Activated B cell treated with CpG ODN at 0.5 μM for 24 hours (primary cell): ENCODE results near the gene ADIRF. TPM values are rescaled to one million over a fixed set of nuclear protein-coding genes. Genes with fewer than 3 reads are reported as not detected.
"Not testable (repeated sequence)": the region's sequence is repeated elsewhere in the genome, so short reads cannot be mapped to it uniquely, and the experiment has no call there.

Experiments used
- ATAC-seq: fragments of 200-7000 bp; cut with Tn5 transposase; one replicate; pipeline ENCODE4 v1.10.0; 2021; ENCODE audit warnings: low read depth, mild to moderate bottlenecking, moderate library complexity
- CTCF ChIA-PET: fragments of 350-600 bp; sonication (Branson Sonifier 250); formaldehyde crosslinking; loops from one replicate; lab custom pipeline; 2021; ENCODE audit warnings: antibody characterized with exemption; lab: Charles Lee
- POLR2A ChIA-PET: fragments of 350-600 bp; sonication (Branson Sonifier 250); formaldehyde crosslinking; loops from one replicate; lab custom pipeline; 2021; ENCODE audit warnings: antibody characterized with exemption; lab: Charles Lee
- DNase-seq: peaks from one replicate; pipeline ENCODE4 v3.0.0; 2022
- H3K27ac Mint-ChIP-seq: one replicate; pipeline ENCODE4 v1.8.0; 2020; ENCODE audit warnings: mixed read lengths
- H3K27me3 Mint-ChIP-seq: one replicate; pipeline ENCODE4 v1.8.0; 2021; ENCODE audit warnings: mixed read lengths
- H3K36me3 Mint-ChIP-seq: one replicate; pipeline ENCODE4 v1.8.0; 2021; ENCODE audit warnings: low read depth, mixed read lengths
- H3K4me1 Mint-ChIP-seq: one replicate; pipeline ENCODE4 v1.8.0; 2021; ENCODE audit warnings: mixed read lengths
- H3K4me3 Mint-ChIP-seq: one replicate; pipeline ENCODE4 v1.8.0; 2020; ENCODE audit warnings: mild to moderate bottlenecking, mixed read lengths
- H3K9me3 Mint-ChIP-seq: one replicate; pipeline ENCODE4 v1.8.0; 2020; ENCODE audit warnings: mixed read lengths
- CTCF ChIP-seq: fragments of 200-600 bp; IDR thresholded peaks from one replicate; pipeline ENCODE4 v1.8.0; 2022; ENCODE audit warnings: antibody characterized with exemption, mild to moderate bottlenecking
- intact Hi-C: fragments of 100-400 bp; cut with micrococcal nuclease; formaldehyde crosslinking; loops from one replicate; pipeline ENCODE4 v1.15.1; 2024
- total RNA-seq: library from RNA; stranded (reverse); gene quantifications from 2 replicates; pipeline ENCODE4 v1.2.3, GENCODE V29; 2022

The ADIRF gene
- total RNA-seq, 1 donor from 2014 or later: 7.9 TPM

DNA sequence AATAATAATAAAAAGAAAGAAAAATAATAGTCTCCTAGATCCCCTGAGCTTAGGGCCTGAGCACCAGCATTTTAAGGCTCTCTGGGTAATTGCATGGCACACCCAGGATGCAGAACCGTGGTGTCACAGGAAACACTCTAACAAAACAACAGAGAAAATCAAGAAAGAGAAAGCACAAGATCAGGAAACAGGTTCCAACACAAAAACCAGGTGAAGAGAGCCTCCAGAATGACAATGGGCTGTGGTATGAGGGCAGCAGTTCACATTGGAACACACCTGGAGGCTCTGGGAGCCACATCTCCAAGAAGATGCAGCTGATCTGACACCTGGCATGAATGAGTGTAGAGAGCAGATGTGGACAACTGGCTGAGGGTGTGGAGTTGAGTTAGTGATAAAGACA is 17.9 kb upstream of the ADIRF start:
- DNase-seq (no peak), ATAC-seq (no peak)
- CTCF ChIA-PET: no interaction called here
- H3K27ac Mint-ChIP-seq: no peak overlapping the region
- POLR2A ChIA-PET: no interaction called here
- H3K4me1 Mint-ChIP-seq: no peaks in the 10 kb centered on the region
- H3K4me3 Mint-ChIP-seq: no peak overlapping the region
- H3K27me3 Mint-ChIP-seq: peaks cover 5% of the 10 kb centered on the region
- no peak for TF ChIP-seq CTCF
- peaks cover 10% of the 10 kb centered on the region for H3K9me3 Mint-ChIP-seq
- no peaks in the 10 kb centered on the region for H3K36me3 Mint-ChIP-seq
- intact Hi-C loops: no loop called here

GRCh38 chr10:86951184-86951761 is 17.0 kb upstream of the ADIRF start:
- TF ChIP-seq CTCF: no peak
- peaks cover 5% of the 10 kb centered on the region for H3K27me3 Mint-ChIP-seq
- ChIA-PET CTCF (no interaction called here), POLR2A (no interaction called here)
- H3K27ac Mint-ChIP-seq: no peak overlapping the region
- peaks cover 10% of the 10 kb centered on the region for H3K9me3 Mint-ChIP-seq
- H3K4me3 Mint-ChIP-seq: no peak overlapping the region
- DNase-seq (no peak), ATAC-seq (no peak)
- H3K36me3 Mint-ChIP-seq: no peaks in the 10 kb centered on the region
- H3K4me1 Mint-ChIP-seq: no peaks in the 10 kb centered on the region
- intact Hi-C loops: no loop called here

DNA sequence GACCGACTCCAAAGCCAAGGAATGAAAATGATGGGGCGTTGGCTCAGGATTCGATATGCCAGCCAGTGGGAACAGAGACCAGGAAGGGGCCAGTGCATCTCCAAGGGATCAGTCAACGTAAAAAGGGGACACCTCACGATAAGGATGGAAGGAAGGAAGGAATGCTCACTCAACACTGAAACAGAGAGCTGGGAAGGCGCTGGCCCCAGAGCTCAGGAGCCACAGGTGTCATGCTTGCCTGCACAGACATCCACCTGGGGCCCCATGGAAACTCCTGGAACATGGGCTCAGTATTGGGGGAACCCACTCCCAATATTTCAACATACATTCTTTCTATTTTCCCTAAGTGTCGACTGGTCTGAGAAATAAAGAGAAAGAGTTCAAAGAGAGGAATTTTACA is 16.2 kb upstream of the ADIRF start:
- intact Hi-C loops: no loop called here
- DNase-seq (no peak), ATAC-seq (no peak)
- no peaks in the 10 kb centered on the region for H3K27me3 Mint-ChIP-seq
- no peak for TF ChIP-seq CTCF
- POLR2A ChIA-PET: no interaction called here
- H3K36me3 Mint-ChIP-seq: no peaks in the 10 kb centered on the region
- peaks cover 10% of the 10 kb centered on the region for H3K9me3 Mint-ChIP-seq
- CTCF ChIA-PET: no interaction called here
- no peaks in the 10 kb centered on the region for H3K4me1 Mint-ChIP-seq
- H3K27ac Mint-ChIP-seq: no peak overlapping the region
- no peak overlapping the region for H3K4me3 Mint-ChIP-seq

GRCh38 chr10:86952697-86953096 is 15.6 kb upstream of the ADIRF start:
- H3K9me3 Mint-ChIP-seq, H3K4me3 Mint-ChIP-seq, ATAC-seq, H3K36me3 Mint-ChIP-seq, H3K27me3 Mint-ChIP-seq, H3K27ac Mint-ChIP-seq, intact Hi-C loops, POLR2A ChIA-PET, H3K4me1 Mint-ChIP-seq, CTCF ChIA-PET, DNase-seq: not testable (repeated sequence)

- H3K27ac Mint-ChIP-seq: no peak overlapping the region
- H3K27me3 Mint-ChIP-seq: no peaks in the 10 kb centered on the region
- intact Hi-C loops: no loop called here
- H3K4me3 Mint-ChIP-seq: no peak overlapping the region
- ATAC-seq: no peak
- no peaks in the 10 kb centered on the region for H3K36me3 Mint-ChIP-seq
- no peak for DNase-seq
- no peaks in the 10 kb centered on the region for H3K4me1 Mint-ChIP-seq
- peaks cover 10% of the 10 kb centered on the region for H3K9me3 Mint-ChIP-seq
- CTCF ChIA-PET: no interaction called here
- POLR2A ChIA-PET: no interaction called here
- no peak for TF ChIP-seq CTCF
These were observed 14.3 kb upstream of the ADIRF start for GRCh38 chr10:86953747-86954680.
